A549 (cell line): Measurements from ENCODE around the gene RNF123. TPM values are rescaled to one million over a fixed set of nuclear protein-coding genes. Genes with fewer than 3 reads are reported as not detected.

Experiments
- ATAC-seq, 2 experiments: fragments of 200-7000 bp in 1 of 2; fragments of >200 bp in 1 of 2; cut with Nextera tagmentation in 1 of 2; cut with Tn5 transposase in 1 of 2; 3 replicates each; pipeline versions ENCODE4 v1.8.0 to v1.9.1; 2018 to 2020; ENCODE audit warnings: mild to moderate bottlenecking in 1 of 2, moderate library complexity in 1 of 2
- CTCF ChIA-PET: fragments of 300-600 bp; sonication (Branson Sonifier 250); formaldehyde crosslinking; extraction: SDS; loops from one replicate; lab custom pipeline; 2021; ENCODE audit warnings: antibody characterized with exemption, inconsistent platforms; lab: Yijun Ruan, JAX
- POLR2A ChIA-PET: fragments of 350-600 bp; formaldehyde crosslinking; extraction: SDS; loops from one replicate; lab custom pipeline; 2021; ENCODE audit warnings: antibody characterized with exemption, inconsistent platforms; lab: Yijun Ruan, JAX
- DNase-seq, 2 experiments: peaks; one replicate each; pipeline versions ENCODE4 v3.0.0 to v3.0.0-alpha.2; 2011 to 2016; ENCODE audit warnings: low read depth in 1 of 2, low spot score in 1 of 2
- FAIRE-seq: peaks from 2 replicates; lab custom pipeline; 2011; peaks lifted over from hg19 to GRCh38; lab: Jason Lieb, UNC
- H3K27ac ChIP-seq, 2 experiments: fragments of >200 bp; sonication (Bioruptor Twin); formaldehyde crosslinking; 3 replicates each; pipeline ENCODE4 v1.5.1; 2016 to 2017
- H3K4me1 ChIP-seq: fragments of >200 bp; sonication (Bioruptor Twin); formaldehyde crosslinking; 3 replicates; pipeline ENCODE4 v1.6.1; 2016
- H3K4me2 ChIP-seq: fragments of >200 bp; sonication (Bioruptor Twin); formaldehyde crosslinking; 3 replicates; pipeline ENCODE4 v1.6.1; 2016
- H3K4me3 ChIP-seq: fragments of >200 bp; sonication (Bioruptor Twin); formaldehyde crosslinking; 3 replicates; pipeline ENCODE4 v1.5.1; 2016
- H3K9me3 ChIP-seq: fragments of >200 bp; sonication (Bioruptor Twin); formaldehyde crosslinking; 3 replicates; pipeline ENCODE4 v1.6.1; 2016
- CBX2 ChIP-seq: fragments of 200-600 bp; sonication (generic); IDR thresholded peaks from 2 replicates; pipeline ENCODE4 v1.6.1; 2016; ENCODE audit warnings: low read depth, mild to moderate bottlenecking, borderline replicate concordance
- CHD2 ChIP-seq: fragments of 150-350 bp; IDR thresholded peaks from 2 replicates; pipeline ENCODE4 v1.6.1; 2014; ENCODE audit warnings: low read length; ENCODE audit not compliant: partially characterized antibody
- E2F6 ChIP-seq: IDR thresholded peaks from 2 replicates; pipeline ENCODE4 v1.6.1; 2012; ENCODE audit warnings: low read depth, borderline replicate concordance
- EHMT2 ChIP-seq: fragments of 200-600 bp; sonication (generic); IDR thresholded peaks from 2 replicates; pipeline ENCODE4 v1.6.1; 2016; ENCODE audit warnings: antibody characterized with exemption, low read depth, mild to moderate bottlenecking, moderate library complexity
- ELK1 ChIP-seq: fragments of 150-350 bp; IDR thresholded peaks from 2 replicates; pipeline ENCODE4 v1.6.1; 2014; ENCODE audit warnings: low read depth, mild to moderate bottlenecking, low read length
- EP300 ChIP-seq, 2 experiments: fragments of >200 bp; sonication (Bioruptor Twin); formaldehyde crosslinking; IDR thresholded peaks; 2 replicates in 1 of 2; 3 replicates in 1 of 2; pipeline ENCODE4 v1.6.1; 2016 to 2017
- FOSL2 ChIP-seq, 2 experiments: fragments of 450-650 bp in 1 of 2; fragments of >200 bp in 1 of 2; sonication (Bioruptor Twin) in 1 of 2; formaldehyde crosslinking; IDR thresholded peaks; 2 replicates each; pipeline versions ENCODE4 v1.5.0 to v1.6.1; 2016 to 2020; ENCODE audit warnings: mild to moderate bottlenecking in 1 of 2, moderate library complexity in 1 of 2
- HMGXB4 ChIP-seq: fragments of 250-450 bp; sonication (Bioruptor Pico); IDR thresholded peaks from 2 replicates; pipeline ENCODE4 v1.5.0; 2021; ENCODE audit warnings: mild to moderate bottlenecking, moderate library complexity, borderline replicate concordance
- HOXA7 ChIP-seq: fragments of 250-450 bp; sonication (Bioruptor Pico); IDR thresholded peaks from 2 replicates; pipeline ENCODE4 v1.5.0; 2020; ENCODE audit warnings: mild to moderate bottlenecking, moderate library complexity
- JUNB ChIP-seq: fragments of >200 bp; sonication (Bioruptor Twin); formaldehyde crosslinking; IDR thresholded peaks from 2 replicates; pipeline ENCODE4 v1.6.1; 2016
- MAX ChIP-seq: IDR thresholded peaks from 2 replicates; pipeline ENCODE4 v1.6.1; 2012
- MAZ ChIP-seq: fragments of 150-350 bp; IDR thresholded peaks from 2 replicates; pipeline ENCODE4 v1.6.1; 2014; ENCODE audit warnings: antibody characterized with exemption, low read depth, low read length, borderline replicate concordance
- RAD21 ChIP-seq, 2 experiments: fragments of >200 bp in 1 of 2; sonication (Bioruptor Twin) in 1 of 2; formaldehyde crosslinking in 1 of 2; IDR thresholded peaks in 1 of 2; conservative IDR thresholded peaks in 1 of 2; 2 replicates in 1 of 2; 3 replicates in 1 of 2; pipeline ENCODE4 v1.6.1; 2012 to 2018; ENCODE audit warnings: inconsistent platforms in 1 of 2
- RARB ChIP-seq: fragments of 250-450 bp; sonication (Bioruptor Pico); IDR thresholded peaks from 2 replicates; pipeline ENCODE4 v1.8.0; 2021; ENCODE audit warnings: mild to moderate bottlenecking, moderate library complexity
- REST ChIP-seq: fragments of 200-600 bp; sonication (generic); IDR thresholded peaks from 2 replicates; pipeline ENCODE4 v1.6.1; 2016; ENCODE audit warnings: antibody characterized with exemption, mild to moderate bottlenecking, moderate library complexity
- SREBF2 ChIP-seq: fragments of 450-650 bp; IDR thresholded peaks from 2 replicates; pipeline ENCODE4 v1.6.1; 2014; ENCODE audit warnings: mild to moderate bottlenecking, moderate library complexity
- ZC3H11A ChIP-seq: fragments of 450-650 bp; IDR thresholded peaks from 2 replicates; pipeline ENCODE4 v1.6.1; 2014; ENCODE audit warnings: antibody characterized with exemption, mild to moderate bottlenecking
- WGBS: methylation state at CpG from one replicate; pipeline ENCODE4 v1.1.6; 2017; ENCODE audit errors: missing lambda C conversion rate; 5-methylcytosine and 5-hydroxymethylcytosine counted together
- polyA plus RNA-seq, 4 experiments: library from polyadenylated mRNA; depleted of rRNA in 3 of 4; stranded (reverse); fragments of >200 nt; fragmentation: RNase III in 1 of 4; extraction: RNeasy Plus Mini Kit Qiagen cat#74134 plus additional on column Dnase treatment in 1 of 4; gene quantifications; 2 replicates in 3 of 4; 3 replicates in 1 of 4; pipeline ENCODE4 v1.2.3, GENCODE V29; 2011 to 2017

Gene RNF123
- polyA plus RNA-seq, 2 of the 4 experiments (the other 2 are of a cell fraction), result 14.4 to 16.0 TPM

GRCh38 chr3:49663831-49664230 lies 25.5 kb upstream of the RNF123 start:
- no peak for TF ChIP-seq HMGXB4 (CRISPR knock-in tag)
- no peak for TF ChIP-seq MAX
- TF ChIP-seq, all 56 proteins: peak for 0
- Histone ChIP-seq H3K4me3 (no peak overlapping the region), H3K9me3 (no peaks in the 10 kb centered on the region), H3K4me2 (no peak overlapping the region), H3K27ac (no peak overlapping the region), H3K4me1 (peaks cover 13% of the 10 kb centered on the region)
- FAIRE-seq (no peak), ATAC-seq (no peak), DNase-seq (no peak)
- WGBS, result no CpG with 5 or more reads among the region's 1 CpG
- CTCF ChIA-PET, result interaction anchor here (1.2 to 5.2 kb wide), 4 partner anchors 8 to 124 kb away, joined by 3 to 29 read pairs (median 8); no protein-coding TSS in a partner anchor
- POLR2A ChIA-PET, result no interaction called here

- WGBS, result 70% methylated on average over 4 of the region's 11 CpGs
- no peak overlapping the region for H3K4me2 ChIP-seq
- no peak for ATAC-seq
- no peak for DNase-seq
- H3K4me1 ChIP-seq, result peaks cover 18% of the 10 kb centered on the region
- ChIA-PET POLR2A (no interaction called here), CTCF (interaction anchor here (1.2 to 5.2 kb wide), 4 partner anchors 8 to 125 kb away, joined by 3 to 29 read pairs (median 8); no protein-coding TSS in a partner anchor)
- no peak overlapping the region for H3K4me3 ChIP-seq
- no peak for TF ChIP-seq ELK1
- no peak for TF ChIP-seq HMGXB4 (CRISPR knock-in tag)
- no peak for TF ChIP-seq HOXA7
- TF ChIP-seq EP300 (IDR thresholded peaks at IDR 0.05), result no peak
- no peak for TF ChIP-seq RARB
- TF ChIP-seq RAD21 (conservative IDR thresholded peaks at IDR 0.05 in 1 of 2, IDR thresholded peaks at IDR 0.05 in 1 of 2), result no peak
- TF ChIP-seq SREBF2, result no peak
- no peak for TF ChIP-seq CBX2
- no peak for TF ChIP-seq EHMT2
- TF ChIP-seq CHD2, result no peak
- no peak for TF ChIP-seq MAX
- TF ChIP-seq ZC3H11A, result no peak
- TF ChIP-seq JUNB, result no peak
- TF ChIP-seq REST, result no peak
- no peak for TF ChIP-seq MAZ
- no peak for TF ChIP-seq FOSL2 (IDR thresholded peaks at IDR 0.05)
- TF ChIP-seq FOSL2 (CRISPR knock-in tag; IDR thresholded peaks at IDR 0.05), result no peak
- TF ChIP-seq E2F6, result no peak
- H3K9me3 ChIP-seq, result no peaks in the 10 kb centered on the region
- no peak for FAIRE-seq
- no peak overlapping the region for H3K27ac ChIP-seq
Measured at GRCh38 chr3:49664300-49664699, 25.1 kb upstream of the RNF123 start.
